Vagina (tissue), 2 donors: ENCODE data around the gene NYAP2.

ENCODE experiments used
- POLR2A ChIP-seq, 2 donors: fragments of 450-650 bp; IDR thresholded peaks; one replicate each; pipeline ENCODE4 v1.6.1; 2017; ENCODE audit warnings: antibody characterized with exemption in 2 of 2, mild to moderate bottlenecking in 2 of 2, moderate library complexity in 2 of 2
- POLR2AphosphoS5 ChIP-seq, 2 donors: sonication (generic); formaldehyde crosslinking; IDR thresholded peaks; one replicate each; pipeline ENCODE4 v1.9.0; 2017; ENCODE audit warnings: antibody characterized with exemption in 2 of 2, mild to moderate bottlenecking in 2 of 2, low read depth in 1 of 2; ENCODE audit not compliant: insufficient read depth in 1 of 2
- TF ChIP-seq, protein P1 (sequence below), 3 experiments: fragments of 450-650 bp in 2 of 3; fragments of 200-600 bp in 1 of 3; sonication (generic) in 1 of 3; IDR thresholded peaks; one replicate each; pipeline ENCODE4 v1.5.1; 2017 to 2019; ENCODE audit warnings: antibody characterized with exemption in 3 of 3, mild to moderate bottlenecking in 2 of 3, moderate library complexity in 2 of 3

DNA sequence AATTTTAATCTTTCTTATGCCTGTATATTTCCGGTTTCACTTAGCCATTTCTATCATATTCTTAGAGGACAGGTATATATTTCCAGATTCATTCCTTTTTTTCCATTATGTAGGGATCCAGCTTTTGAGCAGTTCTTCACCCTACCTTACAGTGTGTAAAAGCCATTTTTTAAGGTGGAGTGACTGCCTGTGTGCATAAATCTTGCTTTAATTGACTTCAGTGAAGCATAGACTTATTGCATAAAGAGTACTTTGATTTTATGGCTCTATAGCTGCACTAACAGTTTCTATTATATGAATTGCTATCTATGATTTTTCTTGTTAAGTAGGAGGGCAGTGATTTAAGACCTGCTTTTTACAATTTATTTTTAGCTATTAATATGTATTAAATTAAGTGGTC, 132.6 kb downstream of the NYAP2 start:
- TF ChIP-seq, protein P1, sequence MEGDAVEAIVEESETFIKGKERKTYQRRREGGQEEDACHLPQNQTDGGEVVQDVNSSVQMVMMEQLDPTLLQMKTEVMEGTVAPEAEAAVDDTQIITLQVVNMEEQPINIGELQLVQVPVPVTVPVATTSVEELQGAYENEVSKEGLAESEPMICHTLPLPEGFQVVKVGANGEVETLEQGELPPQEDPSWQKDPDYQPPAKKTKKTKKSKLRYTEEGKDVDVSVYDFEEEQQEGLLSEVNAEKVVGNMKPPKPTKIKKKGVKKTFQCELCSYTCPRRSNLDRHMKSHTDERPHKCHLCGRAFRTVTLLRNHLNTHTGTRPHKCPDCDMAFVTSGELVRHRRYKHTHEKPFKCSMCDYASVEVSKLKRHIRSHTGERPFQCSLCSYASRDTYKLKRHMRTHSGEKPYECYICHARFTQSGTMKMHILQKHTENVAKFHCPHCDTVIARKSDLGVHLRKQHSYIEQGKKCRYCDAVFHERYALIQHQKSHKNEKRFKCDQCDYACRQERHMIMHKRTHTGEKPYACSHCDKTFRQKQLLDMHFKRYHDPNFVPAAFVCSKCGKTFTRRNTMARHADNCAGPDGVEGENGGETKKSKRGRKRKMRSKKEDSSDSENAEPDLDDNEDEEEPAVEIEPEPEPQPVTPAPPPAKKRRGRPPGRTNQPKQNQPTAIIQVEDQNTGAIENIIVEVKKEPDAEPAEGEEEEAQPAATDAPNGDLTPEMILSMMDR (IDR thresholded peaks at IDR 0.05): no peak
- TF ChIP-seq POLR2A (IDR thresholded peaks at IDR 0.05) (no peak), POLR2AphosphoS5 (IDR thresholded peaks at IDR 0.05; ENCODE audit: insufficient read depth in 1 of 2, low read depth in 1 of 2) (no peak)
